ENCODE data around the gene ZSCAN21. TPM values are rescaled to one million over a fixed set of nuclear protein-coding genes. Genes with fewer than 3 reads are reported as not detected.
A peak's percentile ranks its signal among the peaks of the same experiment; 100 is the strongest.

ZSCAN21 gene
- total RNA-seq, 1 donor from 2014 or later = 6.1 TPM

- Mint-ChIP-seq H3K27me3 (ENCODE audit: low read depth) (peaks cover 2% of the 10 kb centered on the region), H3K27ac (peak overlapping the region; percentile 89), H3K36me3 (ENCODE audit: low read depth) (peaks cover 36% of the 10 kb centered on the region), H3K9me3 (no peaks in the 10 kb centered on the region), H3K4me1 (ENCODE audit: low read depth) (peaks cover 18% of the 10 kb centered on the region), H3K4me3 (ENCODE audit: low read depth) (peak overlapping the region; percentile 87)
- intact Hi-C loops (cut with micrococcal nuclease) = loop anchor here (2.0 to 10.0 kb wide), 3 partner anchors 39 to 463 kb away; partner anchors contain the start of genes LAMTOR4 and MBLAC1
- no peak for DNase-seq (ENCODE audit: low spot score)
Measured at GRCh38 chr7:100088095-100088620, 38.6 kb downstream of the ZSCAN21 start.

- peak; percentile 84 for DNase-seq (ENCODE audit: low spot score)
- H3K4me3 Mint-ChIP-seq (ENCODE audit: low read depth) = peak within 1 kb of the TSS; percentile 87
- intact Hi-C loops (cut with micrococcal nuclease) = loop anchor here (1.0 to 10.0 kb wide), 4 partner anchors 11 to 464 kb away; partner anchors contain the start of genes LAMTOR4 and MBLAC1
- peaks cover 43% of the 10 kb centered on the region for H3K36me3 Mint-ChIP-seq (ENCODE audit: low read depth)
- H3K27ac Mint-ChIP-seq = peak within 1 kb of the TSS; percentile 89
- peaks cover 2% of the 10 kb centered on the region for H3K27me3 Mint-ChIP-seq (ENCODE audit: low read depth)
- H3K4me1 Mint-ChIP-seq (ENCODE audit: low read depth) = peaks cover 18% of the 10 kb centered on the region
- H3K9me3 Mint-ChIP-seq = no peaks in the 10 kb centered on the region
Measured at GRCh38 chr7:100088621-100089457, 39.3 kb downstream of the ZSCAN21 start, which contains the start of gene COPS6. TSS of gene COPS6 (plus strand) at chr7:100088969. CDS start at chr7:100088991, 22 bp downstream.

GRCh38 chr7:100089458-100090196 lies 40.1 kb downstream of the ZSCAN21 start:
- Mint-ChIP-seq H3K4me1 (ENCODE audit: low read depth) (peaks cover 18% of the 10 kb centered on the region), H3K9me3 (no peaks in the 10 kb centered on the region), H3K4me3 (ENCODE audit: low read depth) (peak overlapping the region; percentile 87), H3K27me3 (ENCODE audit: low read depth) (peaks cover 2% of the 10 kb centered on the region), H3K27ac (peak overlapping the region; percentile 89), H3K36me3 (ENCODE audit: low read depth) (peaks cover 51% of the 10 kb centered on the region)
- DNase-seq (ENCODE audit: low spot score) = no peak
- intact Hi-C loops (cut with micrococcal nuclease) = loop anchor here (1.0 to 10.0 kb wide), 4 partner anchors 11 to 465 kb away; partner anchors contain the start of genes LAMTOR4 and MBLAC1

GRCh38 chr7:100090527-100091410 lies 41.2 kb downstream of the ZSCAN21 start:
- Mint-ChIP-seq H3K36me3 (ENCODE audit: low read depth) (peaks cover 62% of the 10 kb centered on the region), H3K4me1 (ENCODE audit: low read depth) (peaks cover 19% of the 10 kb centered on the region), H3K27me3 (ENCODE audit: low read depth) (peaks cover under 1% of the 10 kb centered on the region), H3K27ac (peak overlapping the region; percentile 53), H3K9me3 (no peaks in the 10 kb centered on the region), H3K4me3 (ENCODE audit: low read depth) (peak overlapping the region; percentile 34)
- DNase-seq (ENCODE audit: low spot score) = no peak
- intact Hi-C loops (cut with micrococcal nuclease) = no loop called here

- no peaks in the 10 kb centered on the region for H3K9me3 Mint-ChIP-seq
- peaks cover 70% of the 10 kb centered on the region for H3K36me3 Mint-ChIP-seq (ENCODE audit: low read depth)
- H3K4me1 Mint-ChIP-seq (ENCODE audit: low read depth) = peaks cover 21% of the 10 kb centered on the region
- peak overlapping the region; percentile 29 for H3K27ac Mint-ChIP-seq
- no peak overlapping the region for H3K4me3 Mint-ChIP-seq (ENCODE audit: low read depth)
- intact Hi-C loops (cut with micrococcal nuclease) = no loop called here
- no peak for DNase-seq (ENCODE audit: low spot score)
- no peaks in the 10 kb centered on the region for H3K27me3 Mint-ChIP-seq (ENCODE audit: low read depth)
Measured at GRCh38 chr7:100091411-100092181, 42.0 kb downstream of the ZSCAN21 start.

- H3K4me1 Mint-ChIP-seq (ENCODE audit: low read depth) = peaks cover 29% of the 10 kb centered on the region
- H3K4me3 Mint-ChIP-seq (ENCODE audit: low read depth) = no peak overlapping the region
- no peak for DNase-seq (ENCODE audit: low spot score)
- H3K27me3 Mint-ChIP-seq (ENCODE audit: low read depth) = no peaks in the 10 kb centered on the region
- intact Hi-C loops (cut with micrococcal nuclease) = no loop called here
- H3K27ac Mint-ChIP-seq = no peak overlapping the region
- no peaks in the 10 kb centered on the region for H3K9me3 Mint-ChIP-seq
- peaks cover 81% of the 10 kb centered on the region for H3K36me3 Mint-ChIP-seq (ENCODE audit: low read depth)
Measured at GRCh38 chr7:100093054-100093453, 43.5 kb downstream of the ZSCAN21 start.

- Mint-ChIP-seq H3K4me1 (ENCODE audit: low read depth) (peaks cover 29% of the 10 kb centered on the region), H3K4me3 (ENCODE audit: low read depth) (no peak overlapping the region), H3K27me3 (ENCODE audit: low read depth) (no peaks in the 10 kb centered on the region), H3K36me3 (ENCODE audit: low read depth) (peaks cover 86% of the 10 kb centered on the region), H3K9me3 (no peaks in the 10 kb centered on the region), H3K27ac (no peak overlapping the region)
- DNase-seq (ENCODE audit: low spot score) = no peak
- intact Hi-C loops (cut with micrococcal nuclease) = no loop called here
Measured at GRCh38 chr7:100093498-100093897, 43.9 kb downstream of the ZSCAN21 start.

GRCh38 chr7:100093925-100094486 lies 44.4 kb downstream of the ZSCAN21 start:
- no peak overlapping the region for H3K27ac Mint-ChIP-seq
- intact Hi-C loops (cut with micrococcal nuclease) = no loop called here
- no peak overlapping the region for H3K4me3 Mint-ChIP-seq (ENCODE audit: low read depth)
- no peaks in the 10 kb centered on the region for H3K27me3 Mint-ChIP-seq (ENCODE audit: low read depth)
- H3K36me3 Mint-ChIP-seq (ENCODE audit: low read depth) = peaks cover 91% of the 10 kb centered on the region
- H3K9me3 Mint-ChIP-seq = no peaks in the 10 kb centered on the region
- DNase-seq (ENCODE audit: low spot score) = no peak
- peaks cover 33% of the 10 kb centered on the region for H3K4me1 Mint-ChIP-seq (ENCODE audit: low read depth)

GRCh38 chr7:100095289-100095688 lies 45.7 kb downstream of the ZSCAN21 start:
- Mint-ChIP-seq H3K4me1 (ENCODE audit: low read depth) (peaks cover 37% of the 10 kb centered on the region), H3K4me3 (ENCODE audit: low read depth) (no peak overlapping the region)

GRCh38 chr7:100095704-100096103 lies 46.1 kb downstream of the ZSCAN21 start:
- Mint-ChIP-seq H3K4me3 (ENCODE audit: low read depth) (no peak overlapping the region), H3K27ac (no peak overlapping the region), H3K4me1 (ENCODE audit: low read depth) (peaks cover 33% of the 10 kb centered on the region), H3K36me3 (ENCODE audit: low read depth) (peaks cover 96% of the 10 kb centered on the region), H3K9me3 (no peaks in the 10 kb centered on the region), H3K27me3 (ENCODE audit: low read depth) (no peaks in the 10 kb centered on the region)
- DNase-seq (ENCODE audit: low spot score) = no peak
- intact Hi-C loops (cut with micrococcal nuclease) = no loop called here

More at GRCh38 chr7:100095289-100095688, 45.7 kb downstream of the ZSCAN21 start:
- Mint-ChIP-seq H3K36me3 (ENCODE audit: low read depth) (peaks cover 97% of the 10 kb centered on the region), H3K27ac (no peak overlapping the region), H3K9me3 (no peaks in the 10 kb centered on the region), H3K27me3 (ENCODE audit: low read depth) (no peaks in the 10 kb centered on the region)
- intact Hi-C loops (cut with micrococcal nuclease) = no loop called here
- no peak for DNase-seq (ENCODE audit: low spot score)

GRCh38 chr7:100098913-100099312 lies 49.3 kb downstream of the ZSCAN21 start:
- peaks cover 40% of the 10 kb centered on the region for H3K4me1 Mint-ChIP-seq (ENCODE audit: low read depth)
- peak overlapping the region; percentile 46 for H3K27ac Mint-ChIP-seq

More at GRCh38 chr7:100098913-100099312, 49.3 kb downstream of the ZSCAN21 start:
- H3K9me3 Mint-ChIP-seq = no peaks in the 10 kb centered on the region
- peak overlapping the region; percentile 93 for H3K4me3 Mint-ChIP-seq (ENCODE audit: low read depth)
- DNase-seq (ENCODE audit: low spot score) = no peak
- no peaks in the 10 kb centered on the region for H3K27me3 Mint-ChIP-seq (ENCODE audit: low read depth)
- intact Hi-C loops (cut with micrococcal nuclease) = no loop called here
- peaks cover 73% of the 10 kb centered on the region for H3K36me3 Mint-ChIP-seq (ENCODE audit: low read depth)

Measured in activated T-helper 2 cell treated with anti-CD3 and anti-CD28 coated beads, Interferon-gamma antibody, Interleukin-2, Interleukin-4, amounts not matched to agents 10 μg/mL and 5 μg/mL and 100 μg/mL, durations not matched to agents 14 hours and 24 hours and 36 hours (primary cell).